Daoy (cell line): ENCODE measurements around the gene SPTLC3. TPM values are rescaled to one million over a fixed set of nuclear protein-coding genes. Genes with fewer than 3 reads are reported as not detected.

Experiments used
- DNase-seq: peaks from one replicate; pipeline ENCODE4 v3.0.0-alpha.2; 2015; ENCODE audit warnings: low read depth
- total RNA-seq: library from RNA; depleted of rRNA; stranded (reverse); fragments of >200 nt; shearing (Covaris generic); gene quantifications from 2 replicates; pipeline ENCODE4 v1.2.3, GENCODE V29; 2014; rRNA removed

SPTLC3 gene
- total RNA-seq, 1 experiment from 2014 or later = 10.0 TPM

DNA sequence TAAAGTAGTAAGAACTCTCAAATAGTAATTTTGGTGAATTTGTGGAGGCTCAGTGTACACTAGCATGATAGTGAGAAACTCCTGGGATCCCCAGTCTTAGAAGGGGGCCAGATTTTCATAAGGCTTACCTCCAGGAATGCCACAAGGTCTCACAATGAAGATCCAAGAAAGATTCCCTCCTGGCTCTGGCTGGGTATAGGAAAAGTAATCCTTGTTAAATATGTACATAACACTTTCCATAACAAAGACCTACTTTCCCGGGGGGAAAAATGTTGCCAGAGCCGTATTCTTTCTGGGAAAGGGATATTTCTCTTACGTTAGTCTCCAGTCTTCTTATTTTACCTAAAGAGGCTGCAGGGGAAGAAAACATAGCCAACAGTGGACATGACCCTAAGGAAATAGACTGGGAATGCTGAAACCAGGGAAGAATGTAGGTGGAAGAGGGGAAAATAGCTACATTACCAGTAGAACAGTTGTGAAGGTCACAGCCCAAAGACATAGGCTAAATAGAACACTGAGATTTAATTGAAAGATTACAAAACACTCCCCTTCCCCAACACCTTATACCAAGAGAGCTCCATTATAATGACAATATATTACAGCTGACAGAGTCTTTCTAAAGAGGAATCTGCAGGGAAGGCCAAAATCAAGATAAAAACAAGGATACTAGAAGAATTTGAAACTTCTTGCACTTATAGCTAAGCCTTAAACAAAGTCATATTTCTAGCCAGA lies 177.4 kb downstream of the SPTLC3 start:
- no peak for DNase-seq

GRCh38 chr20:13187899-13188298 lies 179.1 kb downstream of the SPTLC3 start:
- DNase-seq = no peak

DNA sequence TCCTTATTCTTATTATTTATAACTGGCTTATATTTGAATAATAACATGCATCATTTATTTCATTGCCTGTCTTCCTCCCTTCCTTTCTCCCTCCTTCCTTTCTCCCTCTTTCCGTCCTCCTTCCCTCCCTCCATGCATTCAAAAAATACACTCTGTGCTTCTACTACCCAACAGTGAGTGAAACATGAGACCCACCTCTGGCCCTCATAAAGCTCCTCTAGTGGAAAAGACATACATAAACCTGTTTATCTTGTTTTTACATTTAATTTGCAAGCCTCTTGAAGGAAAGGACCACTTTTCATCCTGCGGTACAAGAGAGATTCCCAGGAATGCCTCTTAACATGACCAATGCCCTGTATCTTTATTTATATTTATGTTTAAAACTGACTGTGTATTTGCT lies 190.5 kb downstream of the SPTLC3 start:
- no peak for DNase-seq

- DNase-seq = no peak
Observed at GRCh38 chr20:13200767-13201500, 192.2 kb downstream of the SPTLC3 start.

DNA sequence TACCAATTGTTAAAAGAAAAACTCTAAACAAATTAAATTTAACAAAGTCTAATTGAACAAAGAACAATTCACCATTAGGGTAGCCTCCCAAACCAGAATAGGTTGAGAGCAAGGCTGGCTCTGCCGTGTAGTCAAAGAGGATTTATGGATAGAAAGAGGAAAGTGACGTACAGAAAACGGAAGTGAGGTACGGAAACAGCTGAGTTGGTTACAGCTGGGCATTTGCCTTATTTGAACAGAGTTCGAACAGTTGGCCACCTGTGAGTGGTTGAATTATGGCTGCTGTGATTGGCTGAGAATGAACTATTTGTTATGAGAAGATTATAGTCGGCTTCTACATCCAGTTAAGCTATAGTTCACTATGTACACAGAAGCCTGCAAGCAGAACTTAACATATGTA lies 193.8 kb downstream of the SPTLC3 start:
- no peak for DNase-seq

- no peak for DNase-seq
Observed at GRCh38 chr20:13205425-13205824, 196.7 kb downstream of the SPTLC3 start.

DNA sequence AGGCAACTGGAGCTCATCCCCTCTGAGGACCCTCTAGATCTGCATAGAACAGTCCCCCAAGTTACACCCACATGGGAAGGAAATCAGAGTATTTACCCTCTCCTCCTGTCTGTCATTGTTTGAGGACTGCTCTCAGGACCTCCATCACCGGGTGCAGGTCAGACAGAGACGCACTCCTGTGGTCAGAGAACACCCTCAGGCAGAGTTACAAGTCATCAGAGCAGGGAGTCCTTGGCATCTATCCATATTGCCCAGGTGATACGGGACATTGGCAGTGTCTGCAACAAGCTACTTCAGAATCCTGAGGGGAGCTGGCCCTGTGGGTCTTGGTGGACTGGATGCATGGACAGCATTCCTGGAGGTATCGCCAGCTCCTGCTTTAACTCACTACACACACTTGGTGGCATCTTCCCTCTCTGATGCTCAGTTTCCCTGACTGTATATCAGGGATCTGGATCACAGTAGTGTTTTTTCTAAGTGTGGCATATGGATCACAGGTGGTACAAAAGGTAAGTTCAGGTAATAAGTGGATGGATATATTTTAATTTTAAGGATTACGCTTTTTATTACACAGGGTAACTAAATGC lies 197.2 kb downstream of the SPTLC3 start:
- DNase-seq = no peak

DNA sequence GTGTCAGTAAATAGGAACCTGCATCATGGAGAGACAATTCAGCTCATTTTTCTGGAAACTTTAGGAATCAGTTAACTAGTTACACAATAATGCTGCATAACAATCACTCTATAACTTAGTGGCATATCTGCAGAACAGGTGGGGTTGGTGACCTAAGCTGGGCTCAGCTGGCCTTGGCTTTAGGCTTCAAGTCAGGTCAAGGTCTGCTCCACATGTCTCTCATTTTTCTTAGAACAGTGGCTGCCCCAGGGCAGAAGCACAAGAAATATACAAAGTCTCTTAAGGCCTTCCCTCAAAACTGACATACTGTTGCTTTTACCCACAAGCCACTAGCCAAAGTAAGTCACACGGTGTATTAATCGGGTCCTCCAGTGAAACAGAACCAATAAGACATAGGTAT lies 198.2 kb downstream of the SPTLC3 start:
- DNase-seq = no peak

- no peak for DNase-seq
Observed at GRCh38 chr20:13211956-13212618, 203.3 kb downstream of the SPTLC3 start.

- DNase-seq = peak; percentile 13
Observed at GRCh38 chr20:13212750-13213149, 204.0 kb downstream of the SPTLC3 start.

- DNase-seq = no peak
Observed at GRCh38 chr20:13213335-13213734, 204.6 kb downstream of the SPTLC3 start.

- no peak for DNase-seq
Observed at GRCh38 chr20:13216533-13216932, 207.8 kb downstream of the SPTLC3 start.

Other genes starting within 250 kb of the SPTLC3 start
- 0.46 and 1.1 TPM in 2 replicates for gene ISM1, start 212.3 kb downstream of the SPTLC3 start, total RNA-seq